Muscle of leg (tissue), 11 donors: ENCODE measurements around the gene PAPPA. TPM values are rescaled to one million over a fixed set of nuclear protein-coding genes. Genes with fewer than 3 reads are reported as not detected.

ENCODE experiments used
- DNase-seq: peaks from one replicate; pipeline ENCODE4 v3.0.0; 2013
- H3K27ac ChIP-seq: one replicate; pipeline ENCODE4 v1.5.1; 2013; ENCODE audit warnings: mild to moderate bottlenecking, low read length, control low read depth
- H3K27me3 ChIP-seq: one replicate; pipeline ENCODE4 v1.6.1; 2013; ENCODE audit warnings: low read length; ENCODE audit not compliant: control insufficient read depth, insufficient read depth
- H3K36me3 ChIP-seq: one replicate; pipeline ENCODE4 v1.6.1; 2013; ENCODE audit warnings: low read length; ENCODE audit not compliant: control insufficient read depth, insufficient read depth
- H3K4me1 ChIP-seq: one replicate; pipeline ENCODE4 v1.6.1; 2013; ENCODE audit warnings: low read length; ENCODE audit not compliant: control insufficient read depth, insufficient read depth
- H3K4me3 ChIP-seq: one replicate; pipeline ENCODE4 v1.5.1; 2013; ENCODE audit warnings: low read length, control low read depth
- H3K9me3 ChIP-seq: replicated peaks from 2 replicates; pipeline ENCODE4 v1.6.1; 2013; ENCODE audit warnings: low read depth, low read length; ENCODE audit not compliant: control insufficient read depth
- WGBS: methylation state at CpG from one replicate; pipeline ENCODE4 v1.1.5; 2013; ENCODE audit warnings: missing lambda C conversion rate; ENCODE audit not compliant: insufficient coverage; 5-methylcytosine and 5-hydroxymethylcytosine counted together
- polyA plus RNA-seq, 8 donors: library from polyadenylated mRNA; unstranded; fragments of 120-200 nt; gene quantifications; one replicate each; pipeline versions ENCODE4 v1.2.1 to v1.2.3, GENCODE V29; 2013; ENCODE audit warnings: inconsistent platforms in 1 of 8, low replicate concordance in 1 of 8; ENCODE audit not compliant: insufficient read length in 8 of 8, insufficient read depth in 1 of 8
- total RNA-seq: library from RNA; stranded (reverse); fragments of 120-200 nt; gene quantifications from one replicate; pipeline ENCODE4 v1.2.4, GENCODE V29; 2013

The PAPPA gene
- total and polyA plus RNA-seq, 9 donors = 0.34 to 2.1 (median 0.92) TPM

GRCh38 chr9:116387934-116388698 lies 234.5 kb downstream of the PAPPA start:
- H3K27ac ChIP-seq = no peak overlapping the region
- WGBS = 24% methylated on average over 4 of the region's 6 CpGs
- H3K36me3 ChIP-seq = no peaks in the 10 kb centered on the region
- no peaks in the 10 kb centered on the region for H3K27me3 ChIP-seq
- H3K4me1 ChIP-seq = no peaks in the 10 kb centered on the region
- DNase-seq = no peak
- no peak overlapping the region for H3K4me3 ChIP-seq
- no peaks in the 10 kb centered on the region for H3K9me3 ChIP-seq

- WGBS = 100% methylated on average over 1 of the region's 1 CpG
- Histone ChIP-seq H3K4me3 (no peak overlapping the region), H3K4me1 (no peaks in the 10 kb centered on the region), H3K36me3 (no peaks in the 10 kb centered on the region), H3K27ac (no peak overlapping the region), H3K27me3 (no peaks in the 10 kb centered on the region), H3K9me3 (no peaks in the 10 kb centered on the region)
- no peak for DNase-seq
Measured at GRCh38 chr9:116389541-116390302, 236.1 kb downstream of the PAPPA start.

- H3K4me1 ChIP-seq = no peaks in the 10 kb centered on the region
- 81% methylated on average over 6 of the region's 7 CpGs for WGBS
- no peaks in the 10 kb centered on the region for H3K36me3 ChIP-seq
- no peaks in the 10 kb centered on the region for H3K27me3 ChIP-seq
- H3K9me3 ChIP-seq = no peaks in the 10 kb centered on the region
- no peak overlapping the region for H3K4me3 ChIP-seq
- H3K27ac ChIP-seq = no peak overlapping the region
- DNase-seq = no peak
Measured at GRCh38 chr9:116390303-116391228, 237.0 kb downstream of the PAPPA start.

- no peaks in the 10 kb centered on the region for H3K36me3 ChIP-seq
- no peaks in the 10 kb centered on the region for H3K27me3 ChIP-seq
- no peaks in the 10 kb centered on the region for H3K4me1 ChIP-seq
- no peaks in the 10 kb centered on the region for H3K9me3 ChIP-seq
- H3K27ac ChIP-seq = no peak overlapping the region
- no peak for DNase-seq
- WGBS = 72% methylated on average over 2 of the region's 4 CpGs
- H3K4me3 ChIP-seq = no peak overlapping the region
Measured at GRCh38 chr9:116391306-116391900, 237.8 kb downstream of the PAPPA start.

- Histone ChIP-seq H3K4me1 (no peaks in the 10 kb centered on the region), H3K36me3 (no peaks in the 10 kb centered on the region), H3K9me3 (no peaks in the 10 kb centered on the region), H3K4me3 (no peak overlapping the region), H3K27me3 (no peaks in the 10 kb centered on the region), H3K27ac (no peak overlapping the region)
- DNase-seq = no peak
- WGBS = 100% methylated on average over 1 of the region's 1 CpG
Measured at GRCh38 chr9:116393198-116393597, 239.6 kb downstream of the PAPPA start.

- no peak overlapping the region for H3K27ac ChIP-seq
- WGBS = 92% methylated on average over 3 of the region's 6 CpGs
Measured at GRCh38 chr9:116394070-116394469, 240.5 kb downstream of the PAPPA start.

GRCh38 chr9:116394894-116395698 lies 241.5 kb downstream of the PAPPA start:
- Histone ChIP-seq H3K27ac (no peak overlapping the region), H3K9me3 (no peaks in the 10 kb centered on the region), H3K4me3 (no peak overlapping the region), H3K4me1 (no peaks in the 10 kb centered on the region), H3K27me3 (no peaks in the 10 kb centered on the region), H3K36me3 (no peaks in the 10 kb centered on the region)
- DNase-seq = no peak
- 82% methylated on average over 4 of the region's 5 CpGs for whole genome bisulfite sequencing

More at GRCh38 chr9:116394070-116394469, 240.5 kb downstream of the PAPPA start:
- Histone ChIP-seq H3K27me3 (no peaks in the 10 kb centered on the region), H3K9me3 (no peaks in the 10 kb centered on the region), H3K36me3 (no peaks in the 10 kb centered on the region), H3K4me3 (no peak overlapping the region), H3K4me1 (no peaks in the 10 kb centered on the region)
- DNase-seq = no peak

- Histone ChIP-seq H3K9me3 (no peaks in the 10 kb centered on the region), H3K27me3 (no peaks in the 10 kb centered on the region), H3K27ac (no peak overlapping the region), H3K4me3 (no peak overlapping the region), H3K4me1 (no peaks in the 10 kb centered on the region), H3K36me3 (no peaks in the 10 kb centered on the region)
- DNase-seq = no peak
- 87% methylated on average over 2 of the region's 3 CpGs for whole genome bisulfite sequencing
Measured at GRCh38 chr9:116395699-116396037, 242.1 kb downstream of the PAPPA start.

- no peaks in the 10 kb centered on the region for H3K27me3 ChIP-seq
- DNase-seq = no peak
- no peak overlapping the region for H3K4me3 ChIP-seq
- no peaks in the 10 kb centered on the region for H3K9me3 ChIP-seq
- H3K27ac ChIP-seq = no peak overlapping the region
- no peaks in the 10 kb centered on the region for H3K4me1 ChIP-seq
- H3K36me3 ChIP-seq = no peaks in the 10 kb centered on the region
Measured at GRCh38 chr9:116403171-116403570, 249.6 kb downstream of the PAPPA start.
